NCI-H82 treated with DMSO at 0.1 percent for 48 hours (cell line): Measurements from ENCODE around the gene ACKR3.

Experiments used
- DNase-seq: peaks from one replicate; lab custom pipeline; 2025; ENCODE audit not compliant: unreplicated experiment; lab: John Stamatoyannopoulos, UW

Gene ACKR3

DNA sequence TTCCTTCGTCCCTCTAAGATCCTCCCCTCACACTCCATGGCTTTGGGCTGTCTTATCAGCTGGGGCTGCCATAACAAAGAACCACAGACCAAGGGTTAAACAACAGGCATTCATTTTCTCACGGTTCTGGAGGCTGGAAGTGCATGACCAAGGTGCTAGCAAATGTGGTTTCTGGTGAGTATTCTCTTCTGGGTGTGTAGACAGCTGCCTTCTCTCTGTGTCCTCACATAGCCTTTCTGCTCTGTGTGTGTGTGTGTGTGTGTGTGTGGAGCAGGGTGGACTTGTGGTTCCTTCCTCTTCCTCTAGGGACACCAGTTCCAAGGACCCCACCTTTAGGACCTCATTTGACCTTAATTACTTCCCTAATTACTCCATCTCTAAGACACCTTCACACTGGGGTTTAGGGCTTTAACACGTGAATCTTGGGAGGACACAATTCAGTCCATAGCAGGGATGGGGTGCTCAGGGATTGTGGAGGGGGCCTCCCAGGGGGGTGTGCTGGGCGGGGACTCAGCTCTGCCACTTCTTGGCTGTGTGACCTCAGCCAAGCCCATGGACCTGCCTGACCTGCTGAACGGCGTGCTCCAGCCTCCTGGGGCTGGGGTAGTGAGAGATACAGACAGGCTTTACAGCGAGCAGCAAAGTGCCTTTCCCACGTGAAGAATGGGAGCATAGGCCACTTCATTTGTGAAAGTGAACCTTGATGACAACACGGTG lies 38.0 kb downstream of the ACKR3 start:
- DNase-seq, result no peak

GRCh38 chr2:236608188-236608525 lies 38.5 kb downstream of the ACKR3 start:
- DNase-seq, result no peak

DNA sequence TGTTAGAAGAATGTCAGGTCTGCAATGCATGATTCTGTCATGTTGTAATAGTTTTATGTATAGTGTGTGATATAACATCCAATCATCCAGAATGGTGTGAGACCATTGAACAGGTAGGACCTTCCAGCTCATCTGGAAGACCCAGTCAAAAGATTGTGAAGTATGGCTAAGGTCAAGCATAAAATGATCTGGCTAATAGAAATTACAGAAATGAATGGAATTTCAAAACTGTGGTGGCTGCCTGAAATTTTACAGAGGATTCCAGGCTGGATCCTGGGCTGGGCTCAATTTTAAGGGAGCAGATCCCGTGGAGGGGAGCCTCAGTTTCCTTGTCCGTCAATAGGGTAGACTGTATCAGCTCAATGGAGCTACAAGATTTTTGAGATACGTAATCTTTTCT lies 39.1 kb downstream of the ACKR3 start:
- DNase-seq, result no peak

DNA sequence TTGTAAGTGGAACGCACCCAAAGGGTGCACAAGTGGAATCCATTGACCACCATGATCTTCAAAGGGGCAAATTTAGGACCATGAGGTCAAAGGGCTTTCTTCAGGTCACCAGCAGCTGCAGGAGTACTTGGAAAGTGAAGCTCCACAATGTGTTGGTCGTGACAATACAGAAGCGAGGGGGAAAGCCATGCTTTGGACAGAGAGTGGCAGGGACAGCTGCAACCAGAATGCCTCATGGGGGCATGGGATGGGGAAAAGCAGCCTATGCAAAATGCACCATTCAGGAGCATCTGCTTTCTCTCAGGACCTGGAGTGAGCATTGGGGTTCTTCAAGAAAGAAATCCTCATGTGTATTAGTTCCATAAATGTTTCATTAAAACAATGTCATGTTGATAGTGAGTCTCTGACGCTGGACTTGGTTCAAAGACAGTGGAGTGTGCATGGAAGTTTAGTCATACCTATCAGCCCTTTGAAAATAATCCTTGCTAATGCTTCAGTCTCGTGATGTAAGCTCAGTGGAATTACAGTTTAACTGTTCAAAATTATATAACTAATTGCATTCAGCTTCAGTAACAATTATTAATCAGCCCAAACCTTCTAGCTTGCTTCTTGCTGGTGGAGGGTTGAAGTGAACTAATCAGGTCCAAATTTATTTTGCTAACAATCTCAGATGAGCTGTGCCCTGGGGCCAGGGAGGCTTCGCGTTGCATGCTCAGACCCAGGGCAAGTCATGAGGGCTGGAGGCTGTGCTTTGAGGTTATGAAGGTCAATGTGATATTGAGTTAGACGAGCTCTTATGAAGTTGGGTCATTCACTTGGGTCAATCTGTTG lies 41.6 kb downstream of the ACKR3 start:
- no peak for DNase-seq

GRCh38 chr2:236612737-236613136 lies 43.1 kb downstream of the ACKR3 start:
- DNase-seq, result no peak

GRCh38 chr2:236613612-236614011 lies 44.0 kb downstream of the ACKR3 start:
- DNase-seq, result no peak

DNA sequence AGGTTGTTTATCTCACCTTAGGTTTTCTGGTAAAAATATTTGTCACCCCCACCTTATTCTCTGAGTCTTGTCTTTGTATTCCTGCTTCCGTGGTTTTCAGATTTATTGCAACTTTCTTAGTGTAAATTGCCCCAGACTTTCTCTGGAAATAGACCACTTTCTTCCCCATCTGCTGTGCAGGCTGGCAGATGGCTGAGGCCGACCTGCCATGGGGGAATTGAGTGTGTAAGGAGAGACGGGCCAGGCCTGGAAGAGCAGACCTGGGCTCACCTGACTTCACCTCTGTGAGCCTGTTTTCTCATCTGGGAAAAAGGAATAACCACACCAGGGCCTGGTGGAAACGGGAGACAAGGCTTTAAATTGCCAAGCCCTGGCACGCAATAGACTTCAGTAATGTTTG lies 44.9 kb downstream of the ACKR3 start:
- DNase-seq, result no peak

GRCh38 chr2:236616031-236616430 lies 46.4 kb downstream of the ACKR3 start:
- DNase-seq, result no peak

DNA sequence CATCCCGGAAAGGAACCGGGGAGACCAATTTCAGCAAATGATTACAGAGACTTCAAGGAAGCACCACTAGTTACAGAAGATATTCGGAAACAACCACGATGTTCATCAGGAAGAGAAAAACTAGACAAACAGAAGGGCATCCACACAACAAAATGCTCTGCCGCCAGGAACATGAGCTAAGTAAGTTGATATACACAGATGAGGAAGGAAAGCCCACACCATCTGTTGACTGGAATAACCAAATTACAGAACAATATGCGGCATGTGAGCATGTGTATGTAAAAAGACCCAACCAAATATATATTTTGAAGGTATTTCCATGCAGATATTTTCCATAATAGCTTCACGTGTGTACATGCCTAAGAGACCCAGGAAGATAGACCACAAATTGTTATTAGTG lies 47.0 kb downstream of the ACKR3 start:
- DNase-seq, result no peak

DNA sequence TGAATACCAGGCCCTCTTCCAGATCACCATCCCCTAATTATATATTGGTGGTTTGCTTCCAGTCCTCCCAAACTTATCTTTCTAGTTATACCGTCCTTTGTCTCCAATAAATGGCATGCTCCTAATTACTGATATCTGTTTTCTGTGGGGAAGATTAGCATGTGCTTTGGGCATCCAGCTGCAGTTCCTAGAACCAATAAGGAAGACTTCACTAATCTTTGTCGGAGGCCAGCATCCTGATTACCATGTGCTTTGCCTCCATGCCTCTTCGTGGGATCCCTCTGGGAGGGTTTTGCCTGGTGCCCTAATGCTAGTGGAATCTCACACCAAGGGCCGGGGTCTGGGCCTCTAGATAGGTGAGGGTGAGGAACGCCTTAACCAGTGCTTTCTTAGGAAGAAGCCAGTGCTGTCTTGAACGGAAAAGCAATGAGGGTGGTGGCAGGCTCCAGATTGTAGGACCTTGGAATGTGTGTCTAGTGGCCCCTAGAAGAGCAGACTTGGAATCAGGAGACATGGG lies 47.7 kb downstream of the ACKR3 start:
- no peak for DNase-seq

GRCh38 chr2:236617796-236618195 lies 48.2 kb downstream of the ACKR3 start:
- DNase-seq, result no peak

- DNase-seq, result no peak
These were observed 48.7 kb downstream of the ACKR3 start for GRCh38 chr2:236618370-236618769.

- DNase-seq, result no peak
These were observed 50.4 kb downstream of the ACKR3 start for GRCh38 chr2:236619910-236620612.

DNA sequence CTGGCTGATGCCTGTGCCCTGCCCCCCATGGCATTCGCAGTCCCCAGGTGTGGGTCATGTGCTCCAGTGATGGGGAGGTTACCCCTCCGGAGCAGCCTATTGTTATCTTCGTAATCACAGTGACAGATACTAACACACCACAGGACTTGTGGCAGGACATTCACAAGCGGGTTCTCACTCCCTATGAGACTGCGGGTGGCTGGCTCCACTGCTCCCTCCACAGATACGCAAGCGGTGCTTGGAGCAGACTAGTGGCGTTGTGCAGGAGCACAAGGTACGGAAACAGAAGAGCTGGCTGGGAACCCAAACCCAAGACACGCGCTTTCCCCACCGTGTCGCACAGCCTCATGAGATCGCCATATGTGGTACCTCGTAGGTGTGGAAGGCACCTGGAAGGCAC lies 52.2 kb downstream of the ACKR3 start:
- DNase-seq, result no peak

GRCh38 chr2:236622201-236622600 lies 52.6 kb downstream of the ACKR3 start:
- no peak for DNase-seq

DNA sequence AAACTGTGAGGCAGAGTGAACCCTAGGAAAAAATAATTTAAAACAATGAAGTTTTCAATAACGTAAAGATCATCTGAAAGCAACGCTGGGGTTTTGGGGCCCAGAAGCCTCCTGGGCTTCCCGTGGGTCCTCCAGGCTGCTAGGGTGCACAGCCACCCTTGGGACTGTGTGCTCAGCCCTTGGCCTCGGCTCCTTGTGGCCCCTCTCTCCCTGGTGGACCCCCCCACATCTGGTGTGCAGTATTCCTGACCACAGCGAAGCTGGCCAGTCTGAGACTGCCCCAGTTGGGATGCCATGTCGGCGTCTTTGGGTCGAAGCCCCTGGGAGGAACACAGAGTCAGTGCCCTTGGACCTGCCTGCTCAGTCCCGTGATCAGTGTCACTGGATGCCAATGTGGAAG lies 53.0 kb downstream of the ACKR3 start:
- DNase-seq, result no peak

GRCh38 chr2:236623816-236624215 lies 54.2 kb downstream of the ACKR3 start:
- no peak for DNase-seq

- DNase-seq, result no peak
These were observed 55.6 kb downstream of the ACKR3 start for GRCh38 chr2:236625156-236625690.

DNA sequence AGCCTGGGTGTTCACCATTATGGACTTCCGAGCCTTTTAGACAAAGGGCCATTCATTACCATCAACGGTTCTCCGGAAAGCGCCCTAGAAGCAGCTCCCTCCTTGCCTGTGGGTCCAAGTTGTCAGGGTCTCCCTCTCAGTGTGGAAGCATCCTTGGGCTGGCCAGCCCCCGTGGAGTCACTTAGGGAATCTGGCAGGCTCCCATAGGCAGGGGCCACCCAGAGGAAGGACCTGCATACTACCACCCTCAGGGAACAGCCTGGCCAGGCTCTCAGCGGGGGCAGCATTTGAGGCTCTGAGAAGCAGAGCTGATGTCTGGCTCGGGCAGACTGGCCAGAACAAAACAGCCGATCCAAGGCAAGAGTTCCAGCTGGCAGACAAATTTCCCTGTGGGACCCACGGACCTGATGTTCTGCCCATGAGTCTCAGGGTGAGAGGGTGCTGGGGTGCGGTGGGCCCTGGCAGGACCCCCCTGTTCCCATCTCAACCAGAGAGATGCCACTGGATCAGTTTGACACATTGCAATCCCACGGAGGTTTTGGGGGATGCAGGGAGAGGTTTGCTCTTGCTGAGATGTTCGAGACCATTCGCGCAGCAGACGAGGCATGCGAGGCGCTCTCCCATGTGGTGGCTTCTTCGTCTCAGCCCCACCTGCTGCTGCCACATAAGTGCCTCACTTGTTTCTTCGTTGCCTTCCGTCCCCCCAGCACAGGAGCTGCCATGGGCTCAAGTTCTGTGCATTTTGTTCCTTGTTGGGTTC lies 56.9 kb downstream of the ACKR3 start:
- DNase-seq, result no peak

- no peak for DNase-seq
These were observed 57.6 kb downstream of the ACKR3 start for GRCh38 chr2:236627193-236627592.

GRCh38 chr2:236627841-236628240 lies 58.2 kb downstream of the ACKR3 start:
- no peak for DNase-seq
